NCI-H2171 treated with DMSO at 0.1 percent for 48 hours (cell line): ENCODE results near the gene OLR1.
"Not testable (repeated sequence)": the region's sequence is repeated elsewhere in the genome, so short reads cannot be mapped to it uniquely, and the experiment has no call there.

Source experiments
- DNase-seq: peaks from one replicate; lab custom pipeline; 2025; lab: John Stamatoyannopoulos, UW

The OLR1 gene

GRCh38 chr12:10190558-10191388 lies 18.8 kb upstream of the OLR1 start:
- DNase-seq: peak; percentile 2

- no peak for DNase-seq
Observed at GRCh38 chr12:10189653-10190052, 17.7 kb upstream of the OLR1 start.

DNA sequence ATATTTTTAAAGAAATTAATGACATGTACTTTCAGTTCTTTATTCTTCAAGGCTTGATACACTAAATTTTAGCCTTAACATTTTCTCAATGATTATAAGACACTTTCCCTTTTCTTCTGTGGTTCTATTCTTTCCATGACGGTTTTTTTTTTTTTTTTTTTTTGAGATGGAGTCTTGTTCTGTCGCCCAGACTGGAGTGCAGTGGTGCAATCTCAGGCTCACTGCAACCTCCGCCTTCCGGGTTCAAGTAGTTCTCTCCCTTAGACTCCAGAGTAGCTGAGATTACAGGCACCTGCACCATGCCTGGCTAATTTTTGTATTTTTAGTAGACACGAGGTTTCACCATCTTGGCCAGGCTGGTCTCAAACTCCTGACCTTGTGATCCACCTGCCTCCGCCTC lies 15.0 kb upstream of the OLR1 start:
- DNase-seq: not testable (repeated sequence)

DNA sequence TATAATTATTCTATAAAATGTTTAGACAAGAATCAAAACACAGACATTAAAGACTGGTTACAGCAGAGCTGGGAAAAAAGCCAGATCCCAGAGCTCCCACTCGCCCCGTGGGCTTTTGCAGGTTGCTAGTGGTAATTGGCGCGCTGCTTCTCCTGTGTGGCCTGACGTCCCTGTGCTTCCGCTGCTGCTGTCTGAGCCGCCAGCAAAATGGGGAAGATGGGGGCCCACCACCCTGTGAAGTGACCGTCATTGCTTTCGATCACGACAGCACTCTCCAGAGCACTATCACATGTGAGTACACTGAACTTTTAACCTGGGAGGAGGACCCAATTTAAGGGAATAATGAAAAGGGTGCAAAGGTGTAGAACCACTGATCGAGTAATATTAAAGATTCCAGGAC lies 14.4 kb upstream of the OLR1 start:
- DNase-seq: no peak

GRCh38 chr12:10184261-10184843 lies 12.4 kb upstream of the OLR1 start:
- no peak for DNase-seq

- no peak for DNase-seq
Observed at GRCh38 chr12:10182354-10183049, 10.6 kb upstream of the OLR1 start.

- no peak for DNase-seq
Observed at GRCh38 chr12:10179776-10180181, 7.8 kb upstream of the OLR1 start.

DNA sequence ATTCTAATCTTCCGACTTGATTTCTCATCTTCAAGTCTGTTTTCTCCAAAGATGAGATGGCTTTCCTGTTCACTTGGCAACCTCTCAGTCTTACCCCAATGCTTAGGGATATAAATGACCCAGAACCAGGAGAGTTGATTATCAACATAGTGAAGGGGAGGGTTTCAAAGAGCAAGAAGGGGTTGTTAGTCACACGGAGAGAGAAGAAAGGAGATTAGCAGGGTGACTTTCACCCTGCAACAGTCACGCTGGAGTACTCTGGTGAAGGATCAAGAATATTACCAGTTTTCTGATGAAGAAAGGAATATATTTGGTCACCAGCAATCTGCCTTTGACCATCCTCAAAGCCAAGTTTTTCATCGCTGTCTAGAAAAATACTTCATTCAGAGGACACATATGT lies 6.9 kb upstream of the OLR1 start, which contains the start of gene TMEM52B:
Gene TMEM52B (plus strand): TSS at position 212 of the 400 bp plus-strand sequence. CDS start 543 bp downstream, outside the sequence.
- DNase-seq: no peak

DNA sequence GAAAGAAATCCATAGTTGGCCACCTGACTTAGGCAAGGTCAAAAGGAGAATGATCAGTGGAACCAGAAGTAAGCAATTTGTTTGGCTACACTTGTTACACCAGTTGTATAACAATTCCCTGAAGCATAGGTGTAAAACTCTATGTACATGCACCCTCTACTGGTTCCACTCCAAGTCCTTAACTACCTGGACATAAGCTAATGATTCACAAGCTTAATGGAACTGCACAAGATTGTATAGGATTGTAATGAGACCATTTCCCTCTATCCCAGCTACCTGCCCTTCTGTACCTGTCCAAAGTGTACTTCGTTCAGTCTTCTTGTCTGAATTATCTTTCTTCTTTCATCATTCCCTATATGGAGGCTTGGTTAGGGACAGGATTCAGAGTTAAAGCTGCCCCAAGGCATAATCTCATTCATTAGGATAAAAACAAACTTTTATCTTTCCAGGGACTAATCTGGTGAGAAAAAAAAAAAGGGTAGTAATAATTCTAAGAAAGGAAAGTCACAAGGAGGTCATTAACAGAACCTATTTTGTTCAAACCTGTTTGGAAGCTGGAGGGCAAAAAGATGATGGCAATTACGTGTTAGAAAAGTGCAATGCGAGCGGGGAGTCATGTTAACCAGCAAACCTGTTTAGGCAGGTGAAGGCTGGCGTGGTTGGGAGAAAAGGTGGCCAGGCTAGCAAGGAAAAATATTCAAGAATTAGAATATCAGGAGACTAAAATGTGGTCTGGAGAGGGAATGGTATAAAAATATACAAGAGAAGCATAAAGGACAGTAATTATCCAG lies 4.1 kb upstream of the OLR1 start:
- no peak for DNase-seq

DNA sequence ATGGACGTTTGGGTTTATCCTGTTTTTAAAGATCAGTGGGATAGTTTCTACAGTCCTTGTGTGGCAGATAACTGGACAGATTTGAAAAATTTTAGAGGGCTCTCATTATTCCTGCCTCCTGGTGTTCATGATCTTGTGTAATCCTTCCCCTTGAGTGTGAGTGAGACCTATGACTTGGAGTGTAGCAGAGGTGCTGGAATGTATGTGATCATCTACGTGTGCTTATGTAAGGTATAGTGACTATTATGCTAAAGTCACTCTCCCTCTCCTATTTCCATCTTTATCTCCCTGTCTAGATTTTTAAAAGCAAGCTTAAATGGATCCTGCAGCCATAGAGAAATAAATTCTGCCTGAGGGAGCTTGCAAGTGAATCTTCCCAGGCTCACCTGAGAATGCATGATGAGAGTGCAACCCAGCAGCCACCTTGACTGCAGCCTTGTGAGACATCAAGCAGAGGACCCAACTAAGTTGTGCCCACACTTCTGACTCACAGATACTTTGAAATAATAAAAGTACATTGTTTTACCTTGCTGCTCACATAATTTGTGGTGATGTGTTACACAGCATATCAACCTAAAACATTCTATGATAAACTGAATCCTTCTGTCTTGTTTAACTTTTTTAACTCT lies 3.2 kb upstream of the OLR1 start:
- no peak for DNase-seq

- no peak for DNase-seq
Observed at GRCh38 chr12:10170216-10170615, 1.7 kb downstream of the OLR1 start.

DNA sequence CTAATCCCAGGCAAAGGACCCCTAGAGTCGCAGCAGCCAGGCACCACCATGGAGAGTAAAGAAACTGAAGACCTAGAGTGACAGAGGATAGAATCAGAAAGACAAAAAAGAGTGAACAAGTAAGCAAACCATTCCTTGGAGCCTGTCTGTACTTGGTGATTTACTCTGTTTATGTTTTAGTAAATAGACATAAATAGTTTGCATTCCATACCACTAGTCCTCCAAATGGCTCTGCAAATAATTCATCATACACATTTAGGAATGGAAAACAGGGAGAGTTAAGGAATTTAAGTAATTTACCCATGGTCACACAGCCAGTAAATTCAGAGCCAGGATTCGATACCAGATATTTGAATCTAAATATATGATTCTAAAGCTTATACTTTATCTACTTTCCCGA lies 2.8 kb downstream of the OLR1 start:
- no peak for DNase-seq

GRCh38 chr12:10167599-10167998 lies 4.3 kb downstream of the OLR1 start:
- no peak for DNase-seq

DNA sequence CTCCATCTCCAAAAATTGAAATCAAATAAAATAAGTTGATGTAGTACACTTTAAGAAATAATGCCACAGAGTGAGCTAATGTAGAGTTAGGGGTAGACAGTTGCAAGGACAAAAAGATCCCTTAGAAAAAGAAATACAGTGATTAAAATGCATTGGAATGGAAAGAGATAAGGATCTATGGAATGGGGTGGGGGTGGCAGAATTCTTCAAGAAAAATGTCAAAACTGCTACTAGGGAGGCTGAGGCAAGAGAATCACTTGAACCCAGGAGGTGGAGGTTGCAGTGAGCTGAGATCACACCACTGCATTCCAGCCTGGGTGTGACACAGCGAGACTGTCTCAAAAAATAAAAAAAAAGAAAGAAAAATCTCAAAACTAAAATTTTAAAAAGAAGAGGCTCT lies 6.5 kb downstream of the OLR1 start:
- DNase-seq: no peak

DNA sequence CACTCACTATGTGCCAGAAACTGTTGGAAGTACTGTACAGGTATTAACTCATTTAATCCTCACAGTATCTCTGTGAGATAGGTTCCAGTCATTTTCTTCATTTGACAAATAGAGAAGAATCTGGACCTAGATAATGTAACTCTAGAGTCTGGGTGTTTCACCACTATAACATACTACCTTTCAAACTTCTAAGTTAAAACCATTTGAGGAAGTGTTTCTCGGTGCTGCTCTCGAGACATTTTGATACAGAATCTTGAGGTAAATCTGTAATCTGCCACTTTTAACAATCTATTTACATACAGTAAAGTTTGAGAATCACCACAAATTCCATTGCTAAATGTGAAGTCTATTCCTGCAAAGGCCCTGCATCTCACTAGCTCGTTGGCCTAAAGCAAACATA lies 8.8 kb downstream of the OLR1 start:
- DNase-seq: no peak

GRCh38 chr12:10160617-10161385 lies 11.1 kb downstream of the OLR1 start:
- DNase-seq: no peak

GRCh38 chr12:10159280-10159679 lies 12.7 kb downstream of the OLR1 start:
- no peak for DNase-seq

- DNase-seq: no peak
Observed at GRCh38 chr12:10158406-10158805, 13.5 kb downstream of the OLR1 start.

- DNase-seq: no peak
Observed at GRCh38 chr12:10155966-10156365, 16.0 kb downstream of the OLR1 start.

DNA sequence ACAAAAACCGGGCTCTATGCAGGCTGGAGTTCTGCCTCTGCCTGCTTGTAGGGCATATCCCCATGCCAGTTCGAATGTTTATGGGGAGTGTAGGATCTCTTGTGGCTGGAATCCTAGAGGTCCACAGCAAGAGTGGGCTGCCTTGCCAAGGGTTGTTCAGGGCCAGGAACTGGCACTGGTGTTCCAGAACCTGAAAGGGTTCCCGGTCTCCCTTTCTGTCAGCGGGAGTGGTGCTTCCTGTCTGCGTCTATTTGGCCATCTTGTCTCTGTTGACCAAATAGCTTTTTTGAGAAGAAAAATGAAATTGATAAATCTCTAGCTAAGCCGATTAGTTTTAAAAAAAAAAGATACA lies 17.8 kb downstream of the OLR1 start:
- no peak for DNase-seq
